HFFc6 (cell line): ENCODE measurements around the gene OCRL. TPM values are rescaled to one million over a fixed set of nuclear protein-coding genes. Genes with fewer than 3 reads are reported as not detected.
"Not testable (repeated sequence)": the region's sequence is repeated elsewhere in the genome, so short reads cannot be mapped to it uniquely, and the experiment has no call there.

ENCODE experiments used
- DNase-seq: peaks from one replicate; pipeline ENCODE4 v3.0.0-alpha.2; 2018
- H3K27ac Mint-ChIP-seq: 2 replicates; pipeline ENCODE4 v1.8.0; 2020; ENCODE audit warnings: mild to moderate bottlenecking, mixed read lengths
- H3K27me3 Mint-ChIP-seq: 2 replicates; pipeline ENCODE4 v1.8.0; 2021; ENCODE audit warnings: mild to moderate bottlenecking, moderate library complexity, mixed read lengths; ENCODE audit not compliant: insufficient read depth
- H3K36me3 Mint-ChIP-seq: 2 replicates; pipeline ENCODE4 v1.8.0; 2021; ENCODE audit warnings: low read depth, mixed read lengths
- H3K4me1 Mint-ChIP-seq: 2 replicates; pipeline ENCODE4 v1.8.0; 2020; ENCODE audit warnings: low read depth, mixed read lengths
- H3K4me3 Mint-ChIP-seq: 2 replicates; pipeline ENCODE4 v1.8.0; 2020; ENCODE audit warnings: mild to moderate bottlenecking, moderate library complexity, mixed read lengths
- H3K9me3 Mint-ChIP-seq: 2 replicates; pipeline ENCODE4 v1.8.0; 2020; ENCODE audit warnings: mild to moderate bottlenecking, mixed read lengths
- CTCF ChIP-seq: fragments of 200-600 bp; sonication (generic); IDR thresholded peaks from 2 replicates; pipeline ENCODE4 v1.5.0; 2021; ENCODE audit warnings: antibody characterized with exemption, mild to moderate bottlenecking
- total RNA-seq, 6 experiments: library from RNA; stranded (reverse); fragmentation: NEBNext Ultra II Directional; extraction: Animal tissue kit (Norgen Biotek cat#: 25700); gene quantifications; 2 replicates in 1 of 6; 3 replicates in 5 of 6; pipeline ENCODE4 v1.2.3, GENCODE V29; 2021

The OCRL gene
- total RNA-seq, 6 experiments from 2014 or later, result 28.5 to 35.2 (median 30.5) TPM

- no peak for DNase-seq
- Mint-ChIP-seq H3K36me3 (peaks cover 27% of the 10 kb centered on the region), H3K9me3 (no peaks in the 10 kb centered on the region), H3K27me3 (no peaks in the 10 kb centered on the region; the same call in 1 of the 2 replicates), H3K4me1 (peaks cover 10% of the 10 kb centered on the region), H3K4me3 (no peak overlapping the region), H3K27ac (no peak overlapping the region)
- TF ChIP-seq CTCF, result no peak
Measured at GRCh38 chrX:129561453-129561852, 21.4 kb downstream of the OCRL start.

GRCh38 chrX:129564345-129564744 lies 24.3 kb downstream of the OCRL start:
- not testable (repeated sequence) for H3K4me1 Mint-ChIP-seq

GRCh38 chrX:129565046-129565650 lies 25.1 kb downstream of the OCRL start:
- no peak for TF ChIP-seq CTCF
- no peaks in the 10 kb centered on the region; the same call in 1 of the 2 replicates for H3K27me3 Mint-ChIP-seq
- H3K4me3 Mint-ChIP-seq, result no peak overlapping the region
- peaks cover 27% of the 10 kb centered on the region for H3K36me3 Mint-ChIP-seq
- no peak for DNase-seq
- H3K27ac Mint-ChIP-seq, result no peak overlapping the region
- H3K9me3 Mint-ChIP-seq, result no peaks in the 10 kb centered on the region
- H3K4me1 Mint-ChIP-seq, result peaks cover 10% of the 10 kb centered on the region

More at GRCh38 chrX:129564345-129564744, 24.3 kb downstream of the OCRL start:
- not testable (repeated sequence) for DNase-seq, H3K4me3 Mint-ChIP-seq, H3K9me3 Mint-ChIP-seq, H3K27ac Mint-ChIP-seq, H3K27me3 Mint-ChIP-seq
- H3K36me3 Mint-ChIP-seq, result peaks cover 27% of the 10 kb centered on the region

GRCh38 chrX:129566073-129566472 lies 26.0 kb downstream of the OCRL start:
- Mint-ChIP-seq H3K27me3 (no peaks in the 10 kb centered on the region; the same call in 1 of the 2 replicates), H3K4me1 (peaks cover 10% of the 10 kb centered on the region), H3K4me3 (no peak overlapping the region), H3K27ac (peak overlapping the region; percentile 50; the same call in 1 of the 2 replicates), H3K9me3 (no peaks in the 10 kb centered on the region), H3K36me3 (peaks cover 27% of the 10 kb centered on the region)
- TF ChIP-seq CTCF, result no peak
- no peak for DNase-seq

DNA sequence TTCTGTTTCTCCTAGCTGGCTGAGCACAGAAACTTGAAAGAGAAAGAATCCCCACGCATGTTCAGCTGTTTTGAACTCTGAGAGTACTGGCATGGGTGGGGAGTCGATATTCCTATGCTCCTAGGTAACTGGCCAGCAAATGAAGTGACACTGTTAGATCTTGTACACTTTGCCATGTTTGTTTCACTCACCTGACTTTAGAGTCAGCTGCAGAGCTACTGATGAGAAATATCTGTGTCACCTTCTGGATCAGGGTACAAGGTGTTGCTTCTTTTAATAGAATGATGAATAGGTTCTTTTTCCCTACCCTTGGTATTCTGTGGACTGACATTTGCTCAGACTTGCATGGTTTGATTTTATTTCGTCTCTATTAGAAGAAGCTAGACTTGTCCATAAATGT lies 28.3 kb downstream of the OCRL start:
- peaks cover 15% of the 10 kb centered on the region for H3K36me3 Mint-ChIP-seq
- no peaks in the 10 kb centered on the region for H3K9me3 Mint-ChIP-seq
- no peak overlapping the region for H3K4me3 Mint-ChIP-seq
- H3K27ac Mint-ChIP-seq, result no peak overlapping the region
- H3K27me3 Mint-ChIP-seq, result no peaks in the 10 kb centered on the region; the same call in none of the 2 replicates
- no peak for DNase-seq
- peaks cover 10% of the 10 kb centered on the region for H3K4me1 Mint-ChIP-seq
- no peak for TF ChIP-seq CTCF

GRCh38 chrX:129572422-129572821 lies 32.4 kb downstream of the OCRL start:
- no peak overlapping the region for H3K27ac Mint-ChIP-seq
- H3K9me3 Mint-ChIP-seq, result no peaks in the 10 kb centered on the region
- no peak for DNase-seq
- no peaks in the 10 kb centered on the region; the same call in 1 of the 2 replicates for H3K27me3 Mint-ChIP-seq
- TF ChIP-seq CTCF, result no peak
- no peak overlapping the region for H3K4me3 Mint-ChIP-seq
- H3K4me1 Mint-ChIP-seq, result peaks cover 12% of the 10 kb centered on the region
- H3K36me3 Mint-ChIP-seq, result peaks cover 9% of the 10 kb centered on the region; the same call in 1 of the 2 replicates

GRCh38 chrX:129573652-129574051 lies 33.6 kb downstream of the OCRL start:
- not testable (repeated sequence) for H3K27me3 Mint-ChIP-seq, H3K9me3 Mint-ChIP-seq, H3K4me3 Mint-ChIP-seq, DNase-seq, H3K36me3 Mint-ChIP-seq, H3K27ac Mint-ChIP-seq
- H3K4me1 Mint-ChIP-seq, result peaks cover 20% of the 10 kb centered on the region
